T-helper 22 cell (primary cell): ENCODE results near the gene ABCB1.

ENCODE experiments used
- DNase-seq: peaks from one replicate; pipeline ENCODE4 v3.0.0-alpha.2; 2020; ENCODE audit warnings: low read depth

The ABCB1 gene

DNA sequence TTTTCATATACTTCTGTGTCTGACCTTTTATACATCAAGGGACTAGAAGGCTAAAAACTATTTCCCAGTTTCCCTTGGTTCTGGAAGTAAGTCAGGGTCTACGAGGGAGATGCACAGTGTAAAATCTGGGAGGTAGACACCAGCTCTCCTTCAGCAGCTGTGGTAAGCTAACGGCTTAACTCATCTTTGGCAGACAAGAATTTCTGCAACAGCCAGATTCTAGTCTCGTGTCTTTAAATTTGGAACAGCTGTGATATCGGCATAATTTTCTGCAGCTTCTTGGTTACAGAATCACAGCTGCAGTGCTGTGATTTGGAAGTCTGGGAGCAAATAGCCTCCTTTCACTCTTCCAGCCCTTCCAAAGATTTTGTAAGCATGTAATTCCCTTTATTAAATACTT lies 87.8 kb downstream of the ABCB1 start:
- DNase-seq: no peak

DNA sequence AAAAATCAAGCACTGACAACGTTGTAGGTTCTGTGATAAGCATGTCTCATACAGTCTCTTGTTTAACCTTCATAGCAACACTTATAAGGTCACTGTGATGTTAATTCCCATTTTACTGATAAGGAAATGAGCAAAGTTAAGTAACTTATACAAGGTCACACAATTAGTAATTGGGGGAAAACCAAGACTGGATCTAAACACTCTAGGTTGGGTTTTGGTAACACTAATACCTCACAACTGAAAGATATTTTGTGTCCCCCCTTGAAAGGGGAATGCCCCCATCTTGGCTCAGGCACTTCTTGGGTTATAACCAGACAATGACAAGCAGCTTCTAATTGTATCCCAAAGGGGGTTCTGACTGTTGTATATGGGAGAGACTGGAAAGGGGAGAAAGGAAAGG lies 89.2 kb downstream of the ABCB1 start:
- no peak for DNase-seq

GRCh38 chr7:87510411-87510875 lies 90.2 kb downstream of the ABCB1 start:
- no peak for DNase-seq

GRCh38 chr7:87507446-87507845 lies 93.2 kb downstream of the ABCB1 start:
- DNase-seq: no peak

DNA sequence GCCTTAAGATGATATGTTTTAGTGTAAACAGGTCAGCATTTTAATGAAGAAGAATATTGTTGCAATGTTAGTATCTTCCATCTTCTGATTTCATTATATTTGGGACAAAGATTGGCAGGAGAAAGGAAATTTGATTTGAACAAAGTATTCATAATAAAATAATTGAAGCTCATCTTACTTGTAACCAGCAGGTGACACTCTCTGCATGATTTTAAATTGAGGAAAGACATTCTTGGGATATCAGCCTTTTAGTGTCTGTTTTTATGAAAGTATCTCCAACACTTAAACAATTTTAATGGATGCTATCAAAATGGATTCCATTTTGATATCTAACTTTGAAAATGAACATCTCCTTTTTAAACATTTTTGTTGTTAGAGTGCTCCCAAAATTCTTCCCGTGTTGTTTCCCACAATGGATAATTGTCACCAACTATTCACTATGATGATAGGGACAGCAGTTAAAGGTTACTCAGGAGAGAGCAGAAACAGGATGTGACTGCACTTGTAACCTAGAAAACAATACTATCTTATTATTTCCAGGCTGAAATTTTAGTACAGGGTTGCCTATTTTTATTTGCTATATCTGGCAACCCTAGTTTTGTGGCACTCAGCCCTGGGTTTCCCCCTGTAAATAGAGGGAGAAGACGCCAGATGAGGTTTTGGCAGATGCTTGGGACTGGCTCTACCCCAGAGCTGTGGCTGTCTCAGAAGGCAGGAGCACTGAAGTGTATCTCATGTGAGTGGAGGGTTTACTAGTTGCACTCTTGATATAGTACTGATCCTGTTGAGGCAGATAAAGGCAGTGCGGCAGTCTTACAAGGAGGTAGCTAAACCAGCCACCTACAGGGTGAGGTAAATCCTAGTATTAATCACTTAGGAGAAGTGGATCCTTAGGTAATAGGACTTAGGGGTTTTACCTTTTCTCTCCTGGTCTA lies 94.2 kb downstream of the ABCB1 start:
- no peak for DNase-seq

- no peak for DNase-seq
These were observed 95.0 kb downstream of the ABCB1 start for GRCh38 chr7:87505557-87506245.

GRCh38 chr7:87505122-87505521 lies 95.6 kb downstream of the ABCB1 start:
- DNase-seq: no peak

- no peak for DNase-seq
These were observed 101.2 kb downstream of the ABCB1 start for GRCh38 chr7:87499494-87499893.

GRCh38 chr7:87498893-87499292 lies 101.8 kb downstream of the ABCB1 start:
- DNase-seq: no peak

DNA sequence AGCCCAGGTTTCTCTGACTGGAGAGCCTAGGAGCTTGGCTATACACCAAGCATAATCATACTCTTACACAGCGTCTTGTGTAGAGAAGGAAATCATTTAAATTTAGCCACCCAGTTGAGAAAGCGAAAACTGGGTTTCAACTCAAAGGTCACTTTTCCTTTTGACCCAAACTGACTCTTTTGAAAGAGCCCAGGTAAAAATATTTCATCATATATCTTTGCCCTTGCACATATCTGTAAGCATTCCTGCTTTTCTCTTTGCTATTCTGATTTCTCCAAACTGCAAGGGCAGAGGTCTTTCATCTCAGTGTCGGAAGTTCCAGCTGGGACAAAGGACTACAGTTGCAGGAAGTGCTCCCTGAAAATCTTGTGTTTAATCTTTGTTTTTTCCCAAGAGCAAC lies 103.2 kb downstream of the ABCB1 start:
- DNase-seq: no peak

DNA sequence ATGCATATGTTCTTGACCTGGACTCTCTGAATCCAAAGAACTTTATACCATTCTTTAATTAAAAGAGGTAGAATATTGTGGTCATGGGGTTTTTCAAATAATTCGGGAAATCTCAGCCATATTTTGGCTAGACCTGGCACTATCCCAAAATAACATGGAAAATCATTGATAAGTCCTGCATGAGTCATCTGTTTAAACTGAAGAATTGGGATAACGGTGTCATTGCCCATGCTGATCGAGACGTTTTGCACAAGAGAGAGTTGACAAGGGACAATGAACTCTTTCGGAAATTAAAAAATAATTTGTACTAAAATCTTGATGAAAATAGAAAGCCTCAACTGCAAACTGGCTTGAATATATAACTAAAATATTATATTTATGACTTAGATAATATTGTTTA lies 105.3 kb downstream of the ABCB1 start:
- DNase-seq: no peak

- no peak for DNase-seq
These were observed 106.2 kb downstream of the ABCB1 start for GRCh38 chr7:87494454-87494853.

- no peak for DNase-seq
These were observed 117.6 kb downstream of the ABCB1 start for GRCh38 chr7:87483131-87483530.

DNA sequence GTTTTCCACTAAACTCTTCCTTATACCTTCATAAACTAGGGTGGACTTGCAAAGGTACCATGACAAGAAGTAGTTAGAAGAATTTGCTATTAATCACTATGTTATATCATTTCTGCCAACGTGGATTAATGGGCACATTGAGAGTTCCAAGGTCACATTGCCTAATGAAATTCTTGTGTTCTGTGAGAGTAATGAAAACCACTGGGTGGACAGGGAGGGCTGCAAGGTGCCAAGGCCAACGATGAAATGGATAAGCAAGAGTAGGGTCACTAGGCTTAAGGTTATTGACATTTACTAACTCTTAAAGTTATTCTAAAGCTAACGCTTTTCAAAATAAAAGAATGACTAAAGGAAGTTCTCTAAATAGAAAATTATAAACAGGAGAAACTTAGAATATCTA lies 118.6 kb downstream of the ABCB1 start:
- DNase-seq: no peak

DNA sequence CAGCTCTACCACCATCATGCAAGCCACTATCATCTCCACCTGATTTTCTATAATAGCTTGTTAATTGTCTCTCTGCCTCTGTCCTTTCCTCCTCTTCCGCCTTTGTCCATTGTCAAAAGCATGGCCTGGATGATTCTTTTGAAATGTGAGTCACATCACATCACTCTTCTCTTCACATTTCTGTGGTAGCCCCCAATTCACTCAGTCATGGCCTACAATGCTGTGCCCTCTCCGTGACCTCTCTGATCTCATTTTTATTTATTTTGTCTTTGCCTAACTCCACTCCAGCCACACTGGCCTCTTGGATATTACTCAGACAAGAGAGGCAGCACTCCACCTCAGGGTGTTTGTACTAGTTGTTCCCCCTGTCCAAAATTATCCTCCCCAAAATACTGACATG lies 120.3 kb downstream of the ABCB1 start:
- no peak for DNase-seq

DNA sequence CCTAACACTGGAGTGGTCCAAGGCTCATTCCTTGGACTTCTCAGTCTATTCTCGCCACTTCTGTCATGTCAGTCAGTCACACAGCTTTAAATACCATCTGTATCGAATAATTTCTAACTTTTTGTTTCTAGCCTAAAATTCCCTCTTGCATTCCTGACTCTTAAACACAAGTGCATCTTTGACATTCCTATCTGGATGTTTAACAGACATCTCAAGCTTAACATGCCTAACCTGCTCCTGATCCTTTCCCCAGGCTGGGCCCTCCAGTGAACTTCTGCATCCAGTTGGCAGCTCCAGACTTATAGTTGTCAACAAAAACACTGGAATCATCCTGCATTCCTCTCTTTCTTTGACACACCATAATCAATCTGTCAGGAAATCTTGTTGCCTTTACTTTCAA lies 120.7 kb downstream of the ABCB1 start:
- DNase-seq: no peak

DNA sequence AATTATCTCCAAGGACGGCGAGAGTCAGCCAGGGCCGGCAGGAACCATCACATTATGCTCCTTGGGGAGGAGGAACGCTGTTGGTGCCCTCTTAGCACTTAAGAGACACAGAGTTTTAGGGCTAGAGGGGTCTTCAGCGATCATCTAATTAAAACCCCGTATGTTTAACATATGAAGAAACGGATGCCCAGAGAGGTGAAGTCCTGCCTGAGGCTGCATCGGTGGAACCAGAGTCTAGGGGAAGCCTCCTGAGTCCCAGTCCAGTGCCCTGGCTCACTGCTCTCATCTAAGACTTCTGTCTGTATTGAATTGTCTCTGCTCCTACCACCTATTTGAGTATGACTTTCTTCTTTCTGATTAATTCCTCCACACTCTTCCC lies 124.5 kb downstream of the ABCB1 start:
- DNase-seq: no peak

- DNase-seq: no peak
These were observed 125.1 kb downstream of the ABCB1 start, which contains the start of gene ABCB4 for GRCh38 chr7:87475359-87476178. Gene ABCB4, minus strand, starts transcription at chr7:87475680. Its CDS starts 215 bp downstream, at chr7:87475465.

GRCh38 chr7:87474533-87475358 lies 125.9 kb downstream of the ABCB1 start:
- DNase-seq: no peak

DNA sequence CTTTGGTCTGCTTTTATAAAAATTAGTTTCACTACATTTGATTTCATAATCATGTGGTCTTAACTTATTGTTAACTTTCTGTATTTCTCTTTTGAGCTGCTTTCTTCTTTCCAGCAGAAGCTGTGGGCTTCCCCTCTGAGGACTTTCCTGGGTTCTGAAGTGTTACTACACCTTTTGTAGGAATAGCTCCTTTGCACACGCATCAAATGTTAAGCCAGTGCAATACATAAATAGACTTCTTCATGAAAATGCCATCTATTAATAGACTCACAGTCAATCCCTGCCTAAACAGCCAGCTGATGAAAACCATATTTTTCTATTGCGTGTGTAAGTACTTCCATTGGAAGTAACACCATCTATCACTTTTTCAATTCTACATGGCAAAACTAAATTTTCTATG lies 126.7 kb downstream of the ABCB1 start:
- no peak for DNase-seq

DNA sequence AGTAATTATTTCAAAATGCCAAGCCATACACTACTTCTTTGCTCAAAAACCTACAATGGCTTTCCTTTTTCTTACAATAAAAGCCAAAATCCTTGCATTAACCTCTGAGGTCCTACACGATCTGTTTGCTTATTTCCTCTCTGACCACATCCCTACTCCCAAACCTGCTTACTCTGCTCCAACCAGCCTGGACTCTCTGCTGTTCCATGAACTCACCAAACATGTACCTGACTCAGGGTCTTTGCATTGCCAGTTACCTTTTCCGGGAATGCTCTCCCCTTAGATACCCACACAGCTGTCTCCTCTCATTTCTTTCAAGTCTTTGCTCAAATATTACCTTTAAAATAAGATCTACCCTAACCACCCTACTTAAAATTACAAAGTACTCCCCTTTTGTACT lies 127.5 kb downstream of the ABCB1 start:
- DNase-seq: no peak

GRCh38 chr7:87471473-87471872 lies 129.2 kb downstream of the ABCB1 start:
- no peak for DNase-seq
